Gastrocnemius medialis (tissue), 4 donors: Measurements from ENCODE around the gene RNF207. TPM values are rescaled to one million over a fixed set of nuclear protein-coding genes. Genes with fewer than 3 reads are reported as not detected.
A peak's percentile ranks its signal among the peaks of the same experiment; 100 is the strongest.

Source experiments
- ATAC-seq, 2 donors: fragments of 150-250 bp; one replicate each; pipeline ENCODE4 v1.9.1; 2016
- DNase-seq, 2 donors: peaks; one replicate each; pipeline ENCODE4 v3.0.0-alpha.2; 2019
- H3K27ac ChIP-seq, 4 donors: fragments of 200-600 bp; sonication (generic); 1 replicate in 1 of 4; 2 replicates in 3 of 4; pipeline ENCODE4 v1.5.1; 2016 to 2018; ENCODE audit warnings: mild to moderate bottlenecking in 2 of 4, moderate library complexity in 1 of 4
- H3K27me3 ChIP-seq, 3 donors: fragments of 200-600 bp; sonication (generic) in 2 of 3; 1 replicate in 1 of 3; 2 replicates in 2 of 3; pipeline versions ENCODE4 v1.5.1 to v1.6.0; 2016 to 2019; ENCODE audit warnings: mild to moderate bottlenecking in 1 of 3, moderate library complexity in 1 of 3
- H3K36me3 ChIP-seq, 2 donors: fragments of 200-600 bp; sonication (generic) in 1 of 2; one replicate each; pipeline ENCODE4 v1.5.1; 2017 to 2018
- H3K4me1 ChIP-seq, 2 donors: fragments of 200-600 bp; sonication (generic) in 1 of 2; one replicate each; pipeline ENCODE4 v1.5.1; 2016 to 2017; ENCODE audit warnings: mild to moderate bottlenecking in 2 of 2
- H3K4me3 ChIP-seq, 4 donors: fragments of 200-600 bp; sonication (generic) in 3 of 4; 1 replicate in 1 of 4; 2 replicates in 3 of 4; pipeline ENCODE4 v1.5.1; 2016 to 2019; ENCODE audit warnings: mild to moderate bottlenecking in 2 of 4
- H3K9me3 ChIP-seq, 3 donors: fragments of 200-600 bp; sonication (generic) in 2 of 3; 1 replicate in 1 of 3; 2 replicates in 2 of 3; pipeline ENCODE4 v1.5.1; 2016 to 2019
- CTCF ChIP-seq, 5 experiments: fragments of 450-650 bp in 3 of 5; fragments of 200-600 bp in 2 of 5; sonication (generic) in 2 of 5; IDR thresholded peaks in 4 of 5; conservative IDR thresholded peaks in 1 of 5; 1 replicate in 4 of 5; 2 replicates in 1 of 5; pipeline ENCODE4 v1.5.1; 2016 to 2019; ENCODE audit warnings: antibody characterized with exemption in 5 of 5, mild to moderate bottlenecking in 3 of 5, moderate library complexity in 3 of 5
- POLR2A ChIP-seq, 2 donors: fragments of 450-650 bp; IDR thresholded peaks; one replicate each; pipeline ENCODE4 v1.6.1; 2017; ENCODE audit warnings: antibody characterized with exemption in 2 of 2, mild to moderate bottlenecking in 2 of 2, moderate library complexity in 2 of 2
- in situ Hi-C, 4 donors: fragments of 200-750 bp; cut with MboI; loops; one replicate each; pipeline versions ENCODE4 v1.15.0 to v1.8.0; 2017; ENCODE audit warnings: low sequenced_read_pairs in 4 of 4
- intact Hi-C: fragments of 100-400 bp; cut with DNase I; formaldehyde crosslinking; loops from one replicate; pipeline ENCODE4 v1.15.1; 2023; ENCODE audit warnings: low total_unique reads
- total RNA-seq, 4 donors: library from RNA; depleted of rRNA; stranded (reverse); fragments of >200 nt; gene quantifications; one replicate each; pipeline versions ENCODE4 v1.1.0 to v1.2.3, GENCODE V29; 2016

The RNF207 gene
- total RNA-seq, 4 donors from 2014 or later, result 0.29 to 4.7 (median 0.99) TPM

GRCh38 chr1:6180268-6180706 is 25.6 kb upstream of the RNF207 start, which contains the start of gene CHD5:
TSS of gene CHD5 (minus strand) at chr1:6180321. CDS start at chr1:6180023, 298 bp downstream.
- Histone ChIP-seq H3K27me3 (peaks cover 43 to 49% (median 45%) of the 10 kb centered on the region in 3 donors), H3K9me3 (no peaks in the 10 kb centered on the region), H3K4me3 (peak within 1 kb of the TSS in 1 of 4 donors; percentile 20), H3K27ac (no peak within 1 kb of the TSS), H3K4me1 (peaks cover 5% of the 10 kb centered on the region in 2 donors), H3K36me3 (no peaks in the 10 kb centered on the region)
- ATAC-seq (no peak), DNase-seq (no peak)
- in situ Hi-C loops, result no loop called here
- intact Hi-C loops, result no loop called here
- TF ChIP-seq POLR2A (IDR thresholded peaks at IDR 0.05) (no peak), CTCF (IDR thresholded peaks at IDR 0.05 in 4 of 5, conservative IDR thresholded peaks at IDR 0.05 in 1 of 5) (peak in 1 of 5 experiments; percentile 13)

- no peak for TF ChIP-seq POLR2A (IDR thresholded peaks at IDR 0.05)
- TF ChIP-seq CTCF (IDR thresholded peaks at IDR 0.05 in 4 of 5, conservative IDR thresholded peaks at IDR 0.05 in 1 of 5), result no peak
- Histone ChIP-seq H3K4me3 (no peak overlapping the region), H3K27ac (no peak overlapping the region), H3K27me3 (peaks cover 41 to 49% (median 45%) of the 10 kb centered on the region in 3 donors), H3K9me3 (no peaks in the 10 kb centered on the region), H3K4me1 (peaks cover 5% of the 10 kb centered on the region in 2 donors), H3K36me3 (peaks cover 0 to 4% of the 10 kb centered on the region in 2 donors)
- in situ Hi-C loops, result no loop called here
- intact Hi-C loops, result no loop called here
- no peak for DNase-seq
- ATAC-seq, result no peak
These were observed 25.1 kb upstream of the RNF207 start for GRCh38 chr1:6180707-6181311.

GRCh38 chr1:6181347-6181770 is 24.6 kb upstream of the RNF207 start:
- TF ChIP-seq POLR2A (IDR thresholded peaks at IDR 0.05) (no peak), CTCF (IDR thresholded peaks at IDR 0.05 in 4 of 5, conservative IDR thresholded peaks at IDR 0.05 in 1 of 5) (no peak)
- in situ Hi-C loops, result no loop called here
- no peak overlapping the region for H3K4me3 ChIP-seq
- peaks cover 0 to 5% of the 10 kb centered on the region in 2 donors for H3K36me3 ChIP-seq
- ATAC-seq (no peak), DNase-seq (no peak)
- H3K9me3 ChIP-seq, result no peaks in the 10 kb centered on the region
- H3K4me1 ChIP-seq, result peaks cover 5% of the 10 kb centered on the region in 2 donors
- H3K27me3 ChIP-seq, result peaks cover 37 to 46% (median 44%) of the 10 kb centered on the region in 3 donors
- intact Hi-C loops, result no loop called here
- H3K27ac ChIP-seq, result no peak overlapping the region

- in situ Hi-C loops (no loop called here), intact Hi-C loops (no loop called here)
- no peak for DNase-seq
- ATAC-seq, result no peak
- Histone ChIP-seq H3K9me3 (no peaks in the 10 kb centered on the region), H3K27ac (no peak overlapping the region), H3K36me3 (peaks cover 0 to 25% of the 10 kb centered on the region in 2 donors), H3K4me3 (no peak overlapping the region), H3K4me1 (peaks cover 5% of the 10 kb centered on the region in 2 donors), H3K27me3 (peaks cover 15 to 24% (median 22%) of the 10 kb centered on the region in 3 donors)
- no peak for TF ChIP-seq CTCF (IDR thresholded peaks at IDR 0.05 in 4 of 5, conservative IDR thresholded peaks at IDR 0.05 in 1 of 5)
- no peak for TF ChIP-seq POLR2A (IDR thresholded peaks at IDR 0.05)
These were observed 22.4 kb upstream of the RNF207 start for GRCh38 chr1:6183520-6183989.
